Gastroesophageal sphincter (tissue), 4 donors: ENCODE data around the gene TRIM13. TPM values are rescaled to one million over a fixed set of nuclear protein-coding genes. Genes with fewer than 3 reads are reported as not detected.
"Not testable (repeated sequence)": the region's sequence is repeated elsewhere in the genome, so short reads cannot be mapped to it uniquely, and the experiment has no call there.

ENCODE experiments used
- ATAC-seq: fragments of 150-250 bp; one replicate; pipeline ENCODE4 v1.9.1; 2016; ENCODE audit warnings: mild to moderate bottlenecking, moderate library complexity
- H3K27ac ChIP-seq, 4 donors: fragments of 200-600 bp; sonication (generic) in 3 of 4; 1 replicate in 3 of 4; 2 replicates in 1 of 4; pipeline ENCODE4 v1.5.1; 2016 to 2019
- H3K27me3 ChIP-seq: fragments of 200-600 bp; sonication (generic); one replicate; pipeline ENCODE4 v1.5.1; 2019
- H3K36me3 ChIP-seq, 2 donors: fragments of 200-600 bp; sonication (generic); one replicate each; pipeline ENCODE4 v1.5.1; 2019; ENCODE audit warnings: control low read depth in 1 of 2
- H3K4me1 ChIP-seq, 3 donors: fragments of 200-600 bp; sonication (generic); 1 replicate in 2 of 3; 2 replicates in 1 of 3; pipeline ENCODE4 v1.5.1; 2016 to 2019; ENCODE audit warnings: control low read depth in 2 of 3
- H3K4me3 ChIP-seq, 2 donors: fragments of 200-600 bp; sonication (generic); one replicate each; pipeline ENCODE4 v1.5.1; 2019; ENCODE audit warnings: mild to moderate bottlenecking in 1 of 2, moderate library complexity in 1 of 2
- H3K9me3 ChIP-seq, 3 donors: fragments of 200-600 bp; sonication (generic); one replicate each; pipeline ENCODE4 v1.5.1; 2017 to 2019; ENCODE audit warnings: control low read depth in 2 of 3
- CTCF ChIP-seq, 4 experiments: fragments of 200-600 bp in 2 of 4; fragments of 450-650 bp in 2 of 4; sonication (generic) in 1 of 4; IDR thresholded peaks; one replicate each; pipeline ENCODE4 v1.5.1; 2017 to 2019; ENCODE audit warnings: antibody characterized with exemption in 4 of 4, mild to moderate bottlenecking in 2 of 4, moderate library complexity in 2 of 4
- EP300 ChIP-seq: sonication (generic); formaldehyde crosslinking; IDR thresholded peaks from one replicate; pipeline ENCODE4 v1.6.1; 2017; ENCODE audit warnings: antibody characterized with exemption, mild to moderate bottlenecking
- POLR2A ChIP-seq, 2 donors: fragments of 450-650 bp; IDR thresholded peaks; one replicate each; pipeline ENCODE4 v1.6.1; 2017; ENCODE audit warnings: antibody characterized with exemption in 2 of 2, mild to moderate bottlenecking in 2 of 2, moderate library complexity in 1 of 2
- POLR2AphosphoS5 ChIP-seq: sonication (generic); formaldehyde crosslinking; IDR thresholded peaks from one replicate; pipeline ENCODE4 v1.6.1; 2017; ENCODE audit warnings: antibody characterized with exemption
- WGBS, 2 donors: methylation state at CpG; one replicate each; pipeline ENCODE4 v1.1.5; 2018; ENCODE audit warnings: low coverage in 1 of 2; 5-methylcytosine and 5-hydroxymethylcytosine counted together
- small RNA-seq, 4 donors: library from RNA; depleted of rRNA; stranded (forward); fragments of <200 nt; gene quantifications; one replicate each; pipeline ENCODE3, GENCODE V24; 2016
- total RNA-seq, 4 donors: library from RNA; depleted of rRNA; stranded (reverse); fragments of >200 nt; gene quantifications; one replicate each; pipeline ENCODE4 v1.1.0, GENCODE V29; 2016

The TRIM13 gene
- total RNA-seq, 4 donors from 2014 or later, result 25.4 to 45.8 (median 37.5) TPM

GRCh38 chr13:50060718-50061117, 63.9 kb downstream of the TRIM13 start:
- no peak for TF ChIP-seq CTCF (IDR thresholded peaks at IDR 0.05)
- no peak overlapping the region for H3K4me3 ChIP-seq
- H3K27me3 ChIP-seq, result no peaks in the 10 kb centered on the region
- H3K27ac ChIP-seq, result no peak overlapping the region
- ATAC-seq, result no peak
- 87 to 92% methylated on average over 1 of the region's 1 CpG for WGBS, 2 donors
- H3K36me3 ChIP-seq, result peaks cover 0 to 9% of the 10 kb centered on the region in 2 donors
- H3K4me1 ChIP-seq, result no peaks in the 10 kb centered on the region
- H3K9me3 ChIP-seq, result no peaks in the 10 kb centered on the region

- H3K27ac ChIP-seq, H3K4me1 ChIP-seq, ATAC-seq, H3K9me3 ChIP-seq, H3K27me3 ChIP-seq, H3K4me3 ChIP-seq: not testable (repeated sequence)
- WGBS, 2 donors, result 98 to 100% methylated on average over 1 to 6 of the region's 7 CpGs
- peaks cover 0 to 21% of the 10 kb centered on the region in 2 donors for H3K36me3 ChIP-seq
These were observed 65.5 kb downstream of the TRIM13 start for GRCh38 chr13:50062336-50062735.

- WGBS, 2 donors, result 69 to 71% methylated on average over 1 of the region's 1 CpG
- H3K4me3 ChIP-seq, result no peak overlapping the region
- H3K36me3 ChIP-seq, result peaks cover 0 to 22% of the 10 kb centered on the region in 2 donors
- no peak for ATAC-seq
- no peaks in the 10 kb centered on the region for H3K27me3 ChIP-seq
- H3K4me1 ChIP-seq, result peaks cover 0 to 20% (median 4%) of the 10 kb centered on the region in 3 donors
- TF ChIP-seq CTCF (IDR thresholded peaks at IDR 0.05) (no peak), POLR2A (IDR thresholded peaks at IDR 0.05) (no peak), EP300 (no peak), POLR2AphosphoS5 (no peak)
- no peaks in the 10 kb centered on the region for H3K9me3 ChIP-seq
- no peak overlapping the region for H3K27ac ChIP-seq
These were observed 68.9 kb downstream of the TRIM13 start for GRCh38 chr13:50065712-50066111.

Small RNA genes lying within 50 kb of the gene (small RNA-seq; reads per million reads assigned to genes)
- gene MIR16-1 (0 to 0.89 (median 0.12) reads per million in 4 donors), gene MIR3613 (0 to 1.3 (median 0.81) reads per million in 4 donors), gene RF02105 (0 reads per million in 4 donors), gene RF02106 (0 reads per million in 4 donors), gene RF02107 (0 reads per million in 4 donors), gene RF02108 (0 reads per million in 4 donors)

Other genes starting within 250 kb of the TRIM13 start
- 10 to 100 TPM; 41.2 to 67.5 (median 55.8) TPM for gene KPNA3, start 204.4 kb upstream of the TRIM13 start, total RNA-seq
- 10 to 100 TPM in 3 of 4 donors, 1 to 10 TPM in 1; 8.6 to 16.5 (median 15.1) TPM for gene SPRYD7, start 60.7 kb upstream of the TRIM13 start, total RNA-seq
- gene KCNRG, start 18.4 kb downstream of the TRIM13 start, total RNA-seq, result 1 to 10 TPM in 3 of 4 donors, under 1 TPM in 1; 0.32 to 6.7 (median 3.4) TPM